SW480 (cell line): ENCODE measurements around the gene SSH3.
A peak's percentile ranks its signal among the peaks of the same experiment; 100 is the strongest.

Experiments
- DNase-seq: peaks from one replicate; pipeline ENCODE4 v3.0.0-alpha.2; 2016; ENCODE audit warnings: low spot score

The SSH3 gene

DNA sequence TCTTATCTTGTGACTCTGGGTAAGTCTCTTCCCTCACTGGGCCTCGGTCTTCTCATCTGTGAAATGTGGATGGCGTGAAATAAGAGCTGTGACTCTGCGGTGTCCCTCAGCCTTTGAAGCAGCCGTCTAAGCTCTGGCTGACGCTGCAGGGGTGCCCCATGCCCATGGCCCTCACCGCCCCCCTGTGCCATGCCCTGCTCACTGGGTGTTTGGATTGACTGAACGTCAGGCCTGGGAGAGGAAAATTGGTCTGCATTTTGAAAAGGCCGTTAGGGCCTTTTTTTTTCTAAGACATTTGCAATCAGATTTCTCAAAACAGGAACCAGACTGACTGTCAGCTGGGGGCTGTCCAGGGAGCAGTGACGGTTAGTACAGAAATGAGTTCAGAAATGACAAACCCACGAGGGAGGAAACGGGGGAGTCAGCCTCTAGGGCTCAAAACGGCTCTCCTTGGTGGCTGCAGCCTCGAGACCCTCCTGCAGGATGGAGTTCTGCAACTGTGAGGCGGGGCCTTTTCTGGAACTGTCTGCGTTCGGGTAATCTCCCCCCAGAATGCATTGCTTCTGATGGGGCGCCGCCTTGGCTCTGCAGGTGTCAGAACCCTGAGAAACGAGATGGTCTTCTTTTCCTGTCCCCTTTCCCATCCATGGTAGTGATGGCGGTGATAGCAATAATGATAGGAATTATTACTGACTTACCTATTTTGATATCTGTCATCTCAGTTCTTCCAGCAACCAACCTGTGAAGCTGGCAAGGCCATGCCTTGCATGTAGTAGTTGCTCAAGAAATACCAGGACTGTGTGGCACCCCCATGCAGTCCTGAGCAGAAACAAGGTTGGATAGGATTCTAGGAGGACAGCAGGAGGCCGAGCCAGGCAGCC, 35.0 kb upstream of the SSH3 start:
- no peak for DNase-seq

DNA sequence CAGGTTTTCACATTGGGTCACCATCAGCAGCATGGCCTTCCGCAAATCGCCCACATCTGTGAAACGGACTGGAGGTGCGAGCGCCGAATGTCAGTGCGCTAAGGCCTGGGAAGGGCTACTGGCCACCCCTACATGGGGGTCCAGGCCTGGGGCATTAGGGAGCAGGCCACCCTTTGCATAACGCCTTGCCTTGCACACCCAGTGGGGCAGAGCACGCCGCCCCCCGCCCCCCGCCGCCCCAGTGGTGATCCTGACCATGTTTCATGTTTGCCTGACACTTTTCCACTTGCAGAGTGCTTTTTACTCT, 34.4 kb upstream of the SSH3 start:
- DNase-seq = no peak

DNA sequence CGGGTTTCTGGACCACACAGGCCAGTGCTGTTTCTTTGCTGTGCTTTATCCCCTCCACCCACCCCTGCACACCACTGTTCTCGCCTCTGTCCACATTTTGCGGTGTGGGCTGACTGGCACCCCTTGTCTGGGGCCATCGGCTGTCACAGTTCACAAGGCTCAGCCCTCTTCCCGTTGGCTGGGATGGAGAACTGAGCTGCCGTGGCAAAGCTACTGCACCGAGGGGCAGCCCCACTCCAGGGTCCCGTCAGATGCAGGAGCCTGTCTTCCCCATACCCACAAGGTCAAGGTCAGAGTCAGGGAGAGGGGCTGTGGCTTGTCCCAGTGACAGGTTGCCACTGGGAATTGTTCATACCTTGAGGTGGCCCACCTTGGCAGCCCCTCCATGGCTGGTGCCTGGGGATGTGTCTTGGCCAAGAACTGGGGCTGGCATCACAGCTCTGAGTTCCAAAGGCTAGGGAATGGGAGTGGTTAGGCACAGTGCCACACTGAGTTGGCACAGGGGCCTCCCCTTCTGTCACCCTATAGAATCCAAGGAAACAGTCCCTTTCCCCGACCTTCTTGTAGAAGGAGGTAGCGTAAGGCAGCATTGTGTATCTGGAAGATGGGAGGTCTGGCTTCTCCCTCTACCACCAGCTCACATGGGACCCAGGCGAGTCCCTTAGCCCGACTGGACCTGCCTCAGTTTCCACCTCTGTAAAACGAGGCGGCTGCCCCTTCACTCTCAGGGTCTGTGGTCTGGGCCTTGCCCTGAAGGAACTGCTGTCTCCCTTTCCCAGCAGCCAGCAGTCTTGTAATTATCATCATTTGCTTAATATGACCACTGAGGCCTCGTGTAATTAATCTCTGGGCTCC, 33.7 kb upstream of the SSH3 start:
- DNase-seq = no peak

DNA sequence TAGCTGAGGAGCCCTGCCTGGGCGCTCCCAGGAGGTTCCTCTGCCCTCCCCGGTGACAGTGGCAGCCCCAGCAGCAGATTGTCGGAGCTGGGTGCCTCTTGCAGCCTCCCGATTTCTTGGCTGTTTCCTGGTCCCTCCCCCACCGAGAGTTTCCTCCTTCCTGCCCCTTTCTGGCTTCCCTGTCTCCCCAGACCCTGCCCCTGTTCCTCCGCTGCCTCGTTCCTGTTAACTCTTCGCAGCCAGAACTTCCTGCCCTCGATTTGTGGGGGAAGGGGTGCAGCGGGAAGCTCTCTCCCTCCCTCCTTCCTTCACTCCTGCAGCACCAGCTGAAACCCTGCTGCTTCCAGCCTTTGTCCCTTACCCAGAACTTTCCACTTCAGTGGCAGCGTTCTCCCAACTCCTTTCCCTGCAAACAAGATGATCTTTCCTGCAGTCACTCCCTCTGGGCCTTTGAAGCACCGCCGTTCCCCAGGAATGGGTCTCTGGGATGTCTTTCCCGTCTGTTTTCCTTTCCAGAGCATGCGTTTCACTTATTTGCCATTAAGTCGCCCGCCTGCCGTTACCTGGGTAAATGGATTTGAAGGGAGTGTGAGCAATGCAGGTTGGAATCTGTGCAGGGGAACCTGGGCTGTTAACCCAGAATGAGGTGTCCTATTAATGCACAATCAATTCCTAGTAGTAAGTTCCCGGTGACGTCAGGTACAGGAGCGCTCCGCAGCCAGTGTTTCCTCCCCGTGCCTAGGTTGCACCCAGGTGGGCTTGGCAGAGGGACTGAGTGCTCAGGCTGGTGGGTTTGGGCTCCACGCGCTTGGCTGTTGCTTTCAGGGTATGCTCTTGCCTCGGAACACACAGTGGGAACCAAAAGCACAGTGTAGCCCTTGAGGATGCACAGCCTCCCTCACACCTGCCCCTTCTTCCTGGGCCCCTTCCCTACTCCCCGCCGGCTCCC, 32.8 kb upstream of the SSH3 start:
- DNase-seq = no peak

DNA sequence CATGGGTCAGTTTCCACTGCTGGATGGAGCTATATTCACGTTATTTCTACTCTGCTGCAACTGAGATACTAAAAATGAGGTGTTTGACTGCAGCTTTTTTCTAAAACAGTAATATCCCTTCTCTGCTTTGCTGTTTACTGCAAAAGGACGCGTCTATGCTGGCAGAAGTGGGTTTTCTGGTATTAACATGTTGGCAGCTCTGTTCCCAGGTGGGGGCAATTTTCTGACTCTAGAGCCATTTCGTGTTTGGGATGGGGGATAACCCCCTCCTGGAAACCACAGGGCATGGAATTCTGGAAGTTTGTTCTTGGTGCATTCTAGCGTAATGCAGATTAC, 32.2 kb upstream of the SSH3 start:
- no peak for DNase-seq

DNA sequence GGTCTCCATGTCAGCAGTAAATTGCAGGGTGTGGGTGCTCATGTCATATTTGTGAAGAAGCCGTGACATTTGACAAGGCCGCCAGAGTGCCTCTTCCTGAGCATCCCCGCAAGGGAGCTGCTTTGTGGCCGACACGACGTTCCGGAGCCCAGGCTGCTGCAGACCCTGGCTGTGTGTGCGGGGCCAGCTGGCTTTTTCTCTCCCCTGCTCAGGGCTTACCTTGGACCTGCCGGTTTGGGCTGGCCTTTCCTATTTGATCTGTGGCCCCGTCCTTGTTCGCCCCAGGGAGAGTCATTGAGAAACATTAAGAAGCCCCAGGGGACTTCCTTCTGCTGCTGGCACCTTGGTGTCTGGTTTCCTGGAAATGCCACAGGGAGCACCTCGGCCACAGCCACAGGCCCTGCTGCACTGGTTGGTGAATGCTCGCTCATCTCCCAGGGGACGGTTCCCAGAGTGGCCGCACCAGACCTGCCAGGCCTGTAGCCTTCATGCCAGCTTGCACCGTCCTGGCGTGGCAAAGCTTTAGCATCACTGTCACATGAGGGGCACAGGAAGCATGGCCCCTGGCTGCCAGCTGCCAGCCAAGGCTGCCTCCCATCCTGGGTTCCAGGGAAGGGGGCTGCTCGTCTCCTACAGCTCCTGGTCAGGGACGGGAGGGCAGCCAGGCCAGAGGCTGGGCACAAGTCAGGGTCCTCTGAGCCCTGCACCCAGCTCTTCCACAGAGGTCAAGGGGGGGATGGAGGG, 31.6 kb upstream of the SSH3 start:
- no peak for DNase-seq

DNA sequence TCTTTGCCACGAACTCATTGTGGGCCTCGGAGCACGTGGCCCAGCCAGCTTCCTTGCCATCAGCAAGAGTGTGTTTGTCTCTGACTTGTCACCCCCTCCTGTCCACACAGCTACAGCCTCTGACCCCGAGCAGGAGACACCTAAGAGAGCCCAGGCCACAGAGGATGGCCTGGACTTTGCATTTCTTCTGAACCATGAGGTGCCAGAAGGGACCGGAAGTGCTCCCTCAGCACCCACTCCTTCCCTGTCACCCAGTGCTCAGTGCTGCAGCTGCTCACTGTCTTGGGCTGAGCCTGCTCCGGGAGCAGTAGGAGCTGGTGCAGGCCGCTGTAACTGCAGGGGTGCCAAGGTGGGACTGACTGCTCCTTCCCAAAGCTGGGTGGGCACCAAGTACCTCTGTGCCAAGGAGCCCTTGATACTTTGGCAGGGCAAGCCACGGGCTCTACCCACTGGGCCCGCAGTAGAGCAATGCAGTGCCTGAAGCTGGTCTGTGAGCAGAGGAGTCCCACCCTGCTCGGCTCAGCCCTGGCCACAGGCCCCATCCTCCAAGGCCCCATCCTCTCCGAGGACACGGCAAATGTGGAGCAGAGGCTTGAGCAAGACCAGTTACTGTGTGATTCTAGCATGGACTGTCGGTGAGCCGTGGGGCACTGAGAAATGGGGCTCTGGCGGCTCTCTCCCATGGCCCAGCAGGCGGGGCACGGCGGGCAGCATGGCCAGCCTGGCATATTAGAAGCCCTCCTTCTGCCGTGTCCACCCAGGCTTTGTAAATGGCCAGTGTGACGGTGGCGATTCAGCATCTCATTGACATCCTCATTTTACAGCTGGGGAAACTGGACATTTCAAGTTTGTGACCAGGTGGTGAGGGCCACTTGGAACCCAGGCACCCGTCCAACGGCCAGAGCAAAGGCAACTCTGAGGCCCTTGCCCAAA, 30.7 kb upstream of the SSH3 start:
- no peak for DNase-seq

DNA sequence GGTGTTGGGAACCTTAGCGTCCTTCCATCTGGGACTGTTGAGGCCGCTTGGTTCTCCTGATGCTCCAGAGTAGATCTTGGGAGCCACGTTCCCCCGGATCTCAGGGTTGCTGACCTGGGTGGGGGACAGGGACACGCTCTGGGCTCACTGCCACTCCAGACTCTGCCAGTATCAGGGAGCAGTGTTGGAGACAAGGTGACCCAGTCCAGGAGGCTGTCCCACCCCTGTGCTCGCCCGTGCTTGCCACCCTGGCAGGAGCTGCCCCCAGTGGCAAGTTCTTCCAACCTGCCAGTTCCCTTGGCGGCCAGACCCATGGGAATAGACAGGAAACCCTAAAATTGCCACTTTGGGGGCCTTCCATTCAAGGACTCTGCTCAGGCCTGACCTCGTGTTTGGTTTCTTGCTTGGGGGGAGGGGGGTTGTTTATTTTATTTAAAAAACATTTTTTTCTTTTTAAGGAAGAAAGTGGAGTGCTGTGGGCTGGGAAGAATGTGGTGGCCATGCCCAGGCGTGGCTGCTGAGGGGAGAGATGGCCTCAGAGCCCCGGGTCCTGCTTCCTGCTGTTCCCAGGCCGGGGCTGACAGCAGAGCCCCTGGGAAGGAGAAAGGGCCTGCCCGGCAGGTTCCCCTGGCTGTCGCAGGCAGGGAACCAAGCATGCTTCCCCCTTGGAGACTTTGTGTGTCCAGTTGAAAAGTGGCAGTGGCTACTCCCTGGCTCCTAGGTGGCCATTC, 29.9 kb upstream of the SSH3 start:
- DNase-seq = no peak

DNA sequence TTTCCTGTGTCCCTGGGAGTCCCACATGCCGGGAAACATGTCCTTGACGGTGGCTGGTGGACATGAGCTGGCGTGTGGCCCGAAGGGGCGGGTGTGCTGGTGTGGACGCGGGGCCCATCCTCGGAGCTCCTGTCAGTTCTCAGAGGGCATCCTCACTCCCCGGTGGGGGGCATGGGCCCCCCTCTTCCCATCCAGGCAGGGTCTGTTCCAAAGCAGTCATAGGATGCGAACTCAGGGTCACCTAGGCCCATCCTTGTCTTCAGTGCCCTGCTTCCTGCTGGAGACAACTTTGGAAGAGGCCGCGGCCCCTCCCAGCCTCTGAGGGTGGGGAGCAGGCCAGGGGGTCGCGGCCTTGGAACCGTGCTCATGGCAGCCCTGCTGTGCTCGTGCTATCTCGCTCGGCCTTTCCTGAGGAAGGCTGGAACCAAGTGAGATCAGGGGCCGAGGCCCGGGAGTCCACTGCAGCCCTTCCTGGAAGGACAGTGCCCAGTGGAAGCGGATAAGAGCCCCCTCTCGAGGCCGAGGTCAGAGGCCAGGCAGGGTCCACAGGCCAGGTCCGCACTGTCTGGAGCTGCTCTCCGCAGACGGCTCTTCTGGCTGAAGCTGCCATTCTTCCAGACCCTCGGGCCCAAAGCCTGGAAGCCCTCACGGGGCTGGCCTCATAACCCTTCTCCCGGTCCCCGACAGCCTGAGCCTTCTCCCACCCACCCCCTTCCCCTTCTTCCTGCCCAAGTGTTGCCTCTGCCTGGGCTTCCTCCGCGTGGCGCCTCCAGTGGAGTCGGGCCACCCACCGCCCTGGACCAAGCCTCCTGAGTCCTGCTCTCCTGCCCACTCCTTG, 28.3 kb upstream of the SSH3 start:
- no peak for DNase-seq

DNA sequence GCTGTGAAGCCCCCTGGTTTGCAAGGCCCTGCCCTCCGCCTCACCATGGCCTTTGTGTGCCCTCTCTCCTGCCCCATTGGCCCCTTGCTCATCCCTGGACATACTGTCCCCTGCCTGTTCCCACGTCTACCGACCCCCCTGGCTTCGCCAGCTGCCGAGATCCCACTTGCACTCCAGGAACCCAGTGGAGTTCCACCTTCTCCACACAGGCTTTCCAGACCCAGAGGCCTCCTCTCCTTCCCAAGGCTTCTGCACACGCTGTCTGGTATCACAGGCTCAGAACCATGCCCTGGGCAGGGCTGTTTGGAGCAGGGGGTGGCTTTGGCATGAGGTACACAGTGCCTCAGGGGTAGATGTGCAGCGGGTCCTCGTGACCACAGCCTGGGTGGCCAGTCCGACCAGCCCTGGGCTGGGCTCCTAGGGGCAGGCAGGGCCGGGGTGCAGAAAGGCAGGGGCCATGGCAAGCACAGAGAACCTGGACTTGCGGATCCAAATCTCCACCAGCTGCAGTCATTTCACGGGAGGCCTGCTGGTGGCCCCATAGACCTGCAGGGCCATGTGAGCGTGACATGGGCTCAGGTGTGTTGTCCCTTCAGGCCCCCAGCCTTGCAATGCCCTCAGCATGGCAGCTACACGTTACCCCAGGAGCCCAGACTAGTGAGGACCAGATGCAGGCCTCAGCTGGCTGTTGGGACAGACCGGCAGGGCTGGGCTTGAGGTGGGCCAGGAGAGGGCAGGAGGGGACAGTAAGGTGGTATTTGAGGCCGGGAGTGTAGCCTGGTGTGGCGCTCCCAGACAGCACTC, 27.5 kb upstream of the SSH3 start:
- no peak for DNase-seq

DNA sequence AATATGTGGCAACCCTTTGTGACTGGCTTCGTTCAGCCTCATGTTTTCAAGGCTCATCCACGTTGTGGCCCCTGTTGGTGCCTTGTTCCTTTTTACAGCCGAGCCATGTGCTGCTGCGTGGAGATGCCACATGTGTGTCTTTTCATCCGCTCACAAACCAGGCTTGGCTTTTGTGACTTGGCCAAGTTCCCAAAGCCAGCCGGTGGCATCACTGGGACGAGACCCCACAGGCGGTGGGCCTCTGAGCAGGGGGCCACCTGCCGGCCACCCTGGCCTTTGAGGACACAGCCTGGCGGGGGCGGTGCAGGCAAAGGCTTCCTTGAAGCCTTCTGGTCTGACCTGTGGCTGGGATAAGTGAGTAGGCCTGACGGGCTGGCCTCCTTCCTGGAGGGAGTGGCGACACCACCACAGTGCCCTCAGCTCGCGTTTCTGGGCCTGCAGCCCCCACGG, 26.5 kb upstream of the SSH3 start:
- DNase-seq = no peak

DNA sequence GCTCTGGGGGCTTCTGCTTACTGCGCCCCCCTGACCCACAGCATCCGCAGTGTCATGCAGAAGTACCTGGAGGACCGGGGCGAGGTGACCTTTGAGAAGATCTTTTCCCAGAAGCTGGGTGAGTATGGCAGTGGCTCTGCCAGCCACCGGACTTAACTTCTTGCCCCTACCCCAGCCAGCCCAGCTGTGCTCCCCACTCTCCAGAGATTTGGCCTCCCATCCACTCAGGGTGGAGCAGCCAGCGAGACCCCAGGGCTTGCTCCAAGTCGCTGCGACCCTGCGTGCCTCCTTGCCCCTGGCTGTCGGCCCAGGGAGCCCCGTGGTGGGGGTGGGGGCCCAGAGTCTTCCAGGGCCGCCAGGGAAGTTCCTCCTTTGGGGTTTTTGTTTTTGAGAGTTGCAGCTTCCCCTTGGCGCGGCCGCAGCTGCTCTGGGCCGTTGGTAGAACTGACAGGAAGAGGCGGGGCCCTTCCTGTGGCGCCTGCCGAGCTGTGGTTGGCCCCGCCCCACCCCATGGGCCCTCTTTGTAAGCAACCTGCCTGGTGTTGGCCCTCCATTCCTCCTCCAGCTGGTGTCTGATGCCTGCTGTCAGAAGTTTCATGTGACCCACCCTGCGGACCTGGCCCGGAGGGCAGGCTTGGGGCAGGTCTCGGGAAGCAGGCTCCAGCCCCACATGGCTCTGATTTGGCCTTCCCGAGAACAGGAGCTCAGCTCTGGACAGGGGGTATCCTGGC, 25.9 kb upstream of the SSH3 start:
- peak; percentile 75 for DNase-seq

DNA sequence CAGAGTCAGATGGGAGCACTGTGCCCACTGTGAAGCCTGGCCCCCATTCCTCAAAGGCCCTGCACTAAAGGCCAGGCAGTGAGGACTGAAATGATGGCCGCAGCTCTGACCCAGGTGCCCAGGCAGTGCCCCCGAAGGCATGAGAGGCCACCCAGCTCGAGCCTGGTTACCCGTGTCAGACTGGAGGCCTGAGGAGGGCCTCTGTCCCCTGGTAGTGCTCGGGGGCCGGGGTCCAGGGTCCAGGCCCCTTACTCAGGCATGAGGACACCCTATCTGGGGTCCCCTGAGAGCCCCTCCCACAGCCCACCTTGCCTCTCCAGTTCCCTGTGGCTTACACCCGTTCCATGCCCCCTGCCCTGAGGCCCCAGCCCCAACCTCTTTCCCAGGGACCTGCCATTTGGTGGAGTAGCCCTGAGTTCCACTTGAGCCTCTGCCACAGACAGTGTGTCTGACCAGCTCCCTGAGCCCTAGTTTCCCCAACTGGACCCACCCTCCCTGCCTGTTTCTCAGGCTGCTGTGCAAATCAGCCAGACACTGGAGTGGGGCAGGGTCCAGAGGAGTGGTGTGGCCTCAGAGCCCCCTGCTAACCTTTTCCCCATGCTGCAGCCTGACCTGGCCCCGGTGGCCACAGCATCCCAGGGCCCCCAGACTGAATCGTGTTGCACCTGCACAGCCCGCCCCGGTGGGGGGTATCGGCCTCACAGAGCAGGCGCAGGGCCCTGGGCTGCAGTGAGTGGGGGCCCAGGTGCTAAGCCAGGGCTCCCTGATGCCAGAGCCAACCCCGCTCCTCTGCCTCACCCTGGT, 25.0 kb upstream of the SSH3 start:
- no peak for DNase-seq

DNA sequence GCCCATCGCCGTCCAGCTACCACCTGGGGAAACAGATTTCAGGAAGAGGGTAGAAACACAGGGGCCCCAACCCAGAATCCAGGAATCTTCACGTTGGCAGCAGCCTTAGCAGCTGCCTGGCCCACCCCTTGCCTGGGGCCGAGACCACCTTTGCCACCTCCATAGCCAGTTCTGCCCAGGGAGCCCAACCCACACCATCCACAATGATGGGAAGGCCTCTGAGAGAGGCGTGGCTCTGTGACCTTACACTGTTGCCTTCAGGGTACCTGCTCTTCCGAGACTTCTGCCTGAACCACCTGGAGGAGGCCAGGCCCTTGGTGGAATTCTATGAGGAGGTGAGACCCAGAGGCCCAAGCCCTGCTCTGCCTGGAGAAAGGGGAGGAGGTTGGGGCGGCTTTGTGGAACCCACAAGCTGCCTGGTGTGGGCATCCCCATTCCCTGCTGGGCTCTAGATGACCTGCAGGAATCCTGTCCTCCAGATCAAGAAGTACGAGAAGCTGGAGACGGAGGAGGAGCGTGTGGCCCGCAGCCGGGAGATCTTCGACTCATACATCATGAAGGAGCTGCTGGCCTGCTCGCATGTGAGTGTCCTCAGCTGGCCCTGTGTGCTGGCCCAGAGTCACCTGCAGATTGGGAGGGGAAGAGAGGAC, 24.3 kb upstream of the SSH3 start:
- no peak for DNase-seq

DNA sequence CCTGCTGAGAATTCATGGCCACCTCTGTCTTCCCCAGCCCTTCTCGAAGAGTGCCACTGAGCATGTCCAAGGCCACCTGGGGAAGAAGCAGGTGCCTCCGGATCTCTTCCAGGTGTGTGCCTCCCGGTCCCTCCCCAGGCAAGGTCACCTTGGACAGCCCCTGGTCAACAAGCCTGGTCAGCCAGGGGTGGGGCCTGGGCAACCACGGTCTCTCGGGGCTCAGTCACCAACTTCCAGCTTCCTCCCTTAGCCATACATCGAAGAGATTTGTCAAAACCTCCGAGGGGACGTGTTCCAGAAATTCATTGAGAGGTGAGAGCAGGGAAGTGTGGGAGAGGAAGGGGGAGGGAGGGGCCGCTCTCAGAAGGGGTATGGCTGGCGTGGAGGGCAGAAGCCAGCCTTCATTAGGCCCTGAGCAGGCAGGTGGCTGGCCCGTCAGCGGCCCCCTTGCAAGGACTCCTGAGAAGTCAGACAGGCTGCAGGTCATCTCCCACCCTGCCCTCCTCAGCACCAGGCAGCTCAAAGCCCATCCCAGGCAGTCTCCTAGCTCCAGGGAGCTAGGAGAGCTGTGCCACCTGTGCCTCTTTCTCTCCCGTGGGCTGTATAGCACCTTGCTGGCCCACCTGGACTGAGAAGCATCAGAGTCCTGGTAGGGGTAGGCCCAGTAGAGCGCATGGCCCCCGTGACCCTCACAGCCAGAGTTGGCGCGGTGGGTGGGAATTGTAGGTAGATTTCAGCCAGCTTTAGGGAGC, 23.6 kb upstream of the SSH3 start:
- DNase-seq = no peak
